ENCODE measurements around the gene INVS. TPM values are rescaled to one million over a fixed set of nuclear protein-coding genes. Genes with fewer than 3 reads are reported as not detected.

INVS gene
- total RNA-seq, 2 donors from 2014 or later: 17.7 to 29.7 TPM

DNA sequence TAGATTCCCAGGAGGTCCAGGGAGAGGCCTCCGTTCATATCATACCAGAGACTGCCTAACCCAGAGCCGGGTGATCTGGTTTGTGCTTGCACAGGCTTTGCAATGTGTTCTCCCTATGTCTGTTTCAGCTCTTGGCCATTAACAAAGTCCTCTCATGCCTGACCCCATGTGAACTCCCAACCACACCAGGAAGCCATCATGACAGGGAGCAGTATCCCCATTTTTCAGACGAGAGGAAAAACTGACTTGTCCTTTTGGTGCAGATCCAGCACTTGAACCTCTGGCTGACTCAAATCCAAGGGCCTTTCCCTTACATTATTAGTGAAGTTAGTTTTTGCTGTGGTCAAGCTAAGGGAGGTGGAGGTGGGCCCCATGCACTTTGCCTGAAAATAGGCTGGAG, 195.3 kb downstream of the INVS start:
- TF ChIP-seq POLR2A (IDR thresholded peaks at IDR 0.05) (no peak), POLR2AphosphoS5 (IDR thresholded peaks at IDR 0.05) (no peak)
- TF ChIP-seq, protein P1, sequence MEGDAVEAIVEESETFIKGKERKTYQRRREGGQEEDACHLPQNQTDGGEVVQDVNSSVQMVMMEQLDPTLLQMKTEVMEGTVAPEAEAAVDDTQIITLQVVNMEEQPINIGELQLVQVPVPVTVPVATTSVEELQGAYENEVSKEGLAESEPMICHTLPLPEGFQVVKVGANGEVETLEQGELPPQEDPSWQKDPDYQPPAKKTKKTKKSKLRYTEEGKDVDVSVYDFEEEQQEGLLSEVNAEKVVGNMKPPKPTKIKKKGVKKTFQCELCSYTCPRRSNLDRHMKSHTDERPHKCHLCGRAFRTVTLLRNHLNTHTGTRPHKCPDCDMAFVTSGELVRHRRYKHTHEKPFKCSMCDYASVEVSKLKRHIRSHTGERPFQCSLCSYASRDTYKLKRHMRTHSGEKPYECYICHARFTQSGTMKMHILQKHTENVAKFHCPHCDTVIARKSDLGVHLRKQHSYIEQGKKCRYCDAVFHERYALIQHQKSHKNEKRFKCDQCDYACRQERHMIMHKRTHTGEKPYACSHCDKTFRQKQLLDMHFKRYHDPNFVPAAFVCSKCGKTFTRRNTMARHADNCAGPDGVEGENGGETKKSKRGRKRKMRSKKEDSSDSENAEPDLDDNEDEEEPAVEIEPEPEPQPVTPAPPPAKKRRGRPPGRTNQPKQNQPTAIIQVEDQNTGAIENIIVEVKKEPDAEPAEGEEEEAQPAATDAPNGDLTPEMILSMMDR (IDR thresholded peaks at IDR 0.05): no peak
- Histone ChIP-seq H3K36me3 (no peaks in the 10 kb centered on the region), H3K27ac (no peak overlapping the region), H3K27me3 (replicated peaks; ENCODE audit: insufficient read depth) (no peaks in the 10 kb centered on the region), H3K9me3 (no peaks in the 10 kb centered on the region), H3K4me3 (no peak overlapping the region), H3K4me1 (replicated peaks) (no peaks in the 10 kb centered on the region)
- no peak for DNase-seq (ENCODE audit: low spot score)
- WGBS: 84% methylated on average over 3 of the region's 3 CpGs
- intact Hi-C loops (cut with DNase I): no loop called here

DNA sequence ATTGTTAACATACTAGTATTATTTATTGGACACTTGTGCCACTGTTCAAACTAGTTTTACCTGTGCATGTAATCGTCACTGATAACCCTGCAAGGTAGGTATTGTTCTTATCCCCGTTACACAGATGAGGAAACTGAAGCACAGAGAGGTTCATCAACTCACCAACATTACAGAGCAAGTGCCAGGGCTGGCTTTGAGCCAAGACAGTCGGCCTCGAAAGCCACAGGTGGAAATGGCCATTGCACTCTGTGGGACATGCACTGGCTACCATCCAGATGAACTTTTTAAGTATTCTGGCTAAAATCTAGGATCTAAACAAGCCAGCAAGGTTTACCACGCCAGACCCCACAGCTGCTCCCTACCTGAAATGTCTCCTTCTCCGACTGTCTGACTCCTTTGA, 195.8 kb downstream of the INVS start:
- Histone ChIP-seq H3K36me3 (no peaks in the 10 kb centered on the region), H3K9me3 (no peaks in the 10 kb centered on the region), H3K4me1 (replicated peaks) (no peaks in the 10 kb centered on the region), H3K27me3 (replicated peaks; ENCODE audit: insufficient read depth) (no peaks in the 10 kb centered on the region), H3K27ac (no peak overlapping the region), H3K4me3 (no peak overlapping the region)
- intact Hi-C loops (cut with DNase I): no loop called here
- 67% methylated on average over 6 of the region's 6 CpGs for WGBS
- TF ChIP-seq POLR2A (IDR thresholded peaks at IDR 0.05) (no peak), POLR2AphosphoS5 (IDR thresholded peaks at IDR 0.05) (no peak)
- TF ChIP-seq, protein P1 (IDR thresholded peaks at IDR 0.05): no peak
- DNase-seq (ENCODE audit: low spot score): no peak

DNA sequence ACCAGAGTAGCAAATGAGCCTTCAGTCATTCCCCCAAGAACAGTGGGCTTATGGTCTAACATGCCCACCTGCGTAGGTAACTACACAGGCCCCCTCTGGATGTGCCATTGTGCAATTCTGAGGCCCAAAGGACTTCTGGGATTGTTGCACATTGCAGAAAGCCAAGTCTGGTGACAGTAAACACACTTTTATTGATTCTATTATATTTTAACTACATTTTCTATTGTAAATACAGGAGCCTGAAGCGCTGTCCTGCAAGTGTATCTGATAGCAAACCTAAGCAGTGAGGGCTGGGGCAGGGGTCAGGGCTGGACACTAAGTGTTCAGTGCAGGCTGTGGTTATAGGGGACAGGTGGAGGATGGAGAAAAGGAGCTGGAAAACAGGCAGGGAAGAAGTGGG, 196.2 kb downstream of the INVS start:
- H3K4me3 ChIP-seq: no peak overlapping the region
- no peaks in the 10 kb centered on the region for H3K9me3 ChIP-seq
- H3K27ac ChIP-seq: peak overlapping the region in 1 of 2 donors; percentile 15
- WGBS: 84% methylated on average over 2 of the region's 2 CpGs
- intact Hi-C loops (cut with DNase I): no loop called here
- TF ChIP-seq, protein P1 (IDR thresholded peaks at IDR 0.05): no peak
- TF ChIP-seq POLR2AphosphoS5 (IDR thresholded peaks at IDR 0.05) (peak; percentile 48), POLR2A (IDR thresholded peaks at IDR 0.05) (no peak)
- no peaks in the 10 kb centered on the region for H3K36me3 ChIP-seq
- H3K27me3 ChIP-seq (replicated peaks; ENCODE audit: insufficient read depth): no peaks in the 10 kb centered on the region
- DNase-seq (ENCODE audit: low spot score): peak; percentile 11
- H3K4me1 ChIP-seq (replicated peaks): no peaks in the 10 kb centered on the region

DNA sequence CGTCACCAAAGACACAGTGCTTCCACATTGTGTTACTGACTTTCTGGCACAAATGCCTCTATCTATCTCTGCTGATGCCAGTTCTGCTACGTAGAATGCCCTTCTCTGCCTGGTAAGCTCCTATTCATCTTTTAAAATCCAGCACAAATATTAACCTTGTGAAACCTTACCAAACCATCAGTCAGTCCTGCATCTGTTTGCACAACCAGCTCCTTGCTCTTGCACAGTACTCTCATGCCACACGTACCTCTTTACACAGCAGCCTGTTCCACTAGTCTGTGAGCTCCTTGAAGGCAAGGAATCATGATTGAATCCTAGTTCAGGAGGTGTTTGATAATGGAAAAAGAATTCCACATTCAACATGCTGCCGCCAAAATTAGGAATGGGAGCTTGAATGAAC, 197.4 kb downstream of the INVS start:
- H3K27ac ChIP-seq: no peak overlapping the region
- H3K27me3 ChIP-seq (replicated peaks; ENCODE audit: insufficient read depth): no peaks in the 10 kb centered on the region
- DNase-seq (ENCODE audit: low spot score): peak; percentile 38
- H3K4me1 ChIP-seq (replicated peaks): no peaks in the 10 kb centered on the region
- WGBS: 68% methylated on average over 4 of the region's 4 CpGs
- no peaks in the 10 kb centered on the region for H3K36me3 ChIP-seq
- H3K4me3 ChIP-seq: no peak overlapping the region
- no peaks in the 10 kb centered on the region for H3K9me3 ChIP-seq
- TF ChIP-seq POLR2AphosphoS5 (IDR thresholded peaks at IDR 0.05) (peak; percentile 59), POLR2A (IDR thresholded peaks at IDR 0.05) (no peak)
- TF ChIP-seq, protein P1 (IDR thresholded peaks at IDR 0.05): no peak
- intact Hi-C loops (cut with DNase I): no loop called here

DNA sequence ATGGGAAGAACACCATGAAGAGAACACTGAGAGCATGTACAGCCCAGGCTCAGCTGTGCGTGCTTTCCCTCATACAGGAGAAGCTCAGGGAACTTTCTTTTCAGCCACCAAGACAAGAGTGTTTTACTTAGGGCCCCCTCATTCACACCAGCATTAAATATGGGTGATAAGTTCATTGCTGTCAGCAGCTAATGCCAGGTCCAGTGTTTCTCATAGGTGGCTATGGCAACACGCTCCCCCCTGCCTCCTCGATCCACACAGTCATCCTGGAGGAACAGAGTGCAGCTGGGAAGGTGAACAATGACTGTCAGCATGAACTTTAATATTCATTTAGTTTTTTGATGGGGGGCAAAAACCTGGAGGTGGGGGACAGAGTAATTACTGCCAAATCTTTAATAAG, 199.3 kb downstream of the INVS start:
- TF ChIP-seq, protein P1 (IDR thresholded peaks at IDR 0.05): no peak
- TF ChIP-seq POLR2AphosphoS5 (IDR thresholded peaks at IDR 0.05) (no peak), POLR2A (IDR thresholded peaks at IDR 0.05) (no peak)
- 76% methylated on average over 3 of the region's 3 CpGs for WGBS
- Histone ChIP-seq H3K4me3 (no peak overlapping the region), H3K36me3 (no peaks in the 10 kb centered on the region), H3K9me3 (no peaks in the 10 kb centered on the region), H3K4me1 (replicated peaks) (no peaks in the 10 kb centered on the region), H3K27ac (no peak overlapping the region), H3K27me3 (replicated peaks; ENCODE audit: insufficient read depth) (no peaks in the 10 kb centered on the region)
- DNase-seq (ENCODE audit: low spot score): no peak
- intact Hi-C loops (cut with DNase I): no loop called here

Measured in prostate gland (tissue), 2 donors.